ENCODE data around the gene ZNF280A.
A peak's percentile ranks its signal among the peaks of the same experiment; 100 is the strongest.
"Not testable (repeated sequence)": the region's sequence is repeated elsewhere in the genome, so short reads cannot be mapped to it uniquely, and the experiment has no call there.

Gene ZNF280A

DNA sequence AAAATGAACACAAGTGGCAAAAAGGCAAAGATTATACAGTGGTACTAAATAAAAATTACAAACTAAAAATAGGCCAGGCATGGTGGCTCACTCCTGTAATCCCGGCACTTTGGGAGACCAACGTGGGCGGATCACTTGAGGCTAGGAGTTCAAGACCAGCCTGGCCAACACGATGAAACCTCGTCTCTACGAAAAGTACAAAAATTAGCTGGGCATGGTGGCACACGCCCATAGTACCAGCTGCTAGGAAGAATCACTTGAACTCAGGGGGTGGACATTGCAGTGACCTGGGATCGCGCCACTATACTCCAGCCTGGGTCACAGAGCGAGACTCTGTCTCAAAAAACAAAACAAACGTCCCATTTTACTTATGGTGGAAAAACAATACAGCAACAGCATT, 36.0 kb downstream of the ZNF280A start:
- no peaks in the 10 kb centered on the region for H3K9me3 Mint-ChIP-seq
- H3K4me3 Mint-ChIP-seq: no peak overlapping the region
- no peaks in the 10 kb centered on the region for H3K36me3 Mint-ChIP-seq
- CTCF ChIA-PET: no interaction called here
- no peaks in the 10 kb centered on the region for H3K4me1 Mint-ChIP-seq
- H3K27me3 Mint-ChIP-seq: no peaks in the 10 kb centered on the region
- DNase-seq: no peak
- no peak overlapping the region for H3K27ac Mint-ChIP-seq

DNA sequence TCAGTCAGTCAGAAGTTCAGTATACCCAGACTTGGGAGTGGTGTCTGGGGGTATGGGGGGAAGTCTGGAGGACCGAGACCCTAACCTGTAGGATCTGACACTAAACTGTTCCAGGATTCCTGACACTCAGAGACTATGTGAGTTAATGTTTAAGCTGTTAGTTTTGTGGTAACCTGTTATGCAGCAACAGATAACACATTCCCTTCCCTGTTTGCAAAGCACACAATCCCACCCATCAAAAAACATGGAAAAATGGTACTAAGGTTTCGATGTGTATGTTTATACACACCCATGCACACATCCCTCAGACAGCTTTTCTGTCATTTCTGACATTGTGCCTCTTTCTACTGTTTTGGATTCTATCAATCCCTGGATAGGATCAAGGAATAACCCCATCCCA, 39.1 kb downstream of the ZNF280A start:
- no peak for DNase-seq
- Mint-ChIP-seq H3K27ac (no peak overlapping the region), H3K4me3 (no peak overlapping the region), H3K9me3 (no peaks in the 10 kb centered on the region), H3K27me3 (no peaks in the 10 kb centered on the region), H3K4me1 (no peaks in the 10 kb centered on the region), H3K36me3 (no peaks in the 10 kb centered on the region)
- CTCF ChIA-PET: no interaction called here

DNA sequence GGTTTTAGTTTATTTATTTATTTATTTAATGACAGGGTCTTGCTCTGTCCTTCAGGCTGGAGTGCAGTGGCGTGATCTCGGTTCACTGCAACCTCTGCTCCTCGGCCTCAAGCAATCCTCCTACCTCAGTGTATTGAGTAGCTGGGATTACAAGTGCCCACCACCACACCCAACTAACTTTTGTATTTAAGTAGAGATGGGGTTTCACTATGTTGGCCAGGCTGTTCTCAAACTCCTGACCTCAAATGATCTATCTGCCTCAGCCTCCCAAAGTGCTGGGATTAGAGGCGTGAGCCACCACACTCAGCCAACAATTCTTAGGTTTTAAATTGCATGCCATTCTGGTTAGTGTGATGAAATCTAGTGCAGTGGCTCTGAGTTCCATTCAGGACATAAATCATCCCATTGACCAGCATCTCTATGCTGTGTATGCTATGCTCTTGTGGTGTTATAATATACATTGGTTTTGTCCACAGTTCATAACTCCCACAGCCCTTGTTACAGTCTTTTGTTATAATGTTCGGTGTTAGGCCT, 40.0 kb downstream of the ZNF280A start:
- H3K36me3 Mint-ChIP-seq: no peaks in the 10 kb centered on the region
- CTCF ChIA-PET: no interaction called here
- no peak for DNase-seq
- no peaks in the 10 kb centered on the region for H3K9me3 Mint-ChIP-seq
- H3K27me3 Mint-ChIP-seq: no peaks in the 10 kb centered on the region
- no peak overlapping the region for H3K4me3 Mint-ChIP-seq
- no peaks in the 10 kb centered on the region for H3K4me1 Mint-ChIP-seq
- H3K27ac Mint-ChIP-seq: no peak overlapping the region

DNA sequence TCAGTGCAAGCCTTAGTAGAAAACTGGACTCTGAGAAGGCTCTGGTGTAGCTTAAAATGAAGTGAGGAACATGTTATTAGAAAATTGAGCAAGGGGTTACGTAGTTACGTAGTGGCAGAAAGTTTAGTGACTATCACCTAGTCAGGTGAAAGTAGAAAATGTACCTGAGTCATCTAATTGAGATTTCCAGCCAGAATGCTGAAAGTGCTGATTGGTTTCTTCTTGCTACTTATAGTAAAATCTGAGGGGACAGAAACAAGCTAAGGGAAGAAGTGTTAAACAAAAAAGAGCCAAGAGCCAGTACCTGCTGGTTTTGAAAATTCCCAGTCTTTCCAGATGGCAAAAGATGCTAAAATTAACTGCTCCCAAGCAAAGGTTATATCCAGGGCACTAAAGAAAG, 41.0 kb downstream of the ZNF280A start:
- no peaks in the 10 kb centered on the region for H3K27me3 Mint-ChIP-seq
- H3K4me1 Mint-ChIP-seq: no peaks in the 10 kb centered on the region
- H3K27ac Mint-ChIP-seq: no peak overlapping the region
- CTCF ChIA-PET: interaction anchor here (1.2 kb wide), 1 partner anchor 15 kb away, joined by 4 read pairs; no protein-coding TSS in a partner anchor
- no peaks in the 10 kb centered on the region for H3K36me3 Mint-ChIP-seq
- no peak overlapping the region for H3K4me3 Mint-ChIP-seq
- no peaks in the 10 kb centered on the region for H3K9me3 Mint-ChIP-seq
- DNase-seq: no peak

GRCh38 chr22:22478470-22478869, 41.6 kb downstream of the ZNF280A start:
- Mint-ChIP-seq H3K36me3 (no peaks in the 10 kb centered on the region), H3K27ac (no peak overlapping the region), H3K4me1 (no peaks in the 10 kb centered on the region), H3K4me3 (no peak overlapping the region), H3K27me3 (no peaks in the 10 kb centered on the region), H3K9me3 (no peaks in the 10 kb centered on the region)
- CTCF ChIA-PET: interaction anchor here (1.2 kb wide), 1 partner anchor 14 kb away, joined by 4 read pairs; no protein-coding TSS in a partner anchor
- no peak for DNase-seq

DNA sequence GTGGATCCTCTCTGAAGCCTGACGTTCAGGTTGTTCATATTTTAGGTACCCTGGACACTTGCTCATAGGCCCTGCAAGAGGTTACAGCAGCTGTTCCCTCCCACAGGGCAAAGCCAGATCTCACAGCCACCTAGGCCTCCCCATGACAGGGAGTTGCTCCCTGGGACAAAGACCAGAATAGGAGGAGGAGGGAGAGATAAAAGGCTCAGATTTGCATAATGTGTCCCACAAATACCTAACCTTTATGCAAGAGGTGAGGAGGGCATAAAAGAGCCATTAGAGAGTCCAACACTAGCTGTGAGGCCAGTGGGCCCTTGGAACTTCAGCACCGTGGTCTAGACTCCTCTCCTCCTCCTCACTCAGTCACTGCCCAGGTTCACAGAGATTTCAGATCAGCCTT, 45.3 kb downstream of the ZNF280A start:
- Mint-ChIP-seq H3K27me3 (peaks cover 8% of the 10 kb centered on the region), H3K9me3 (peaks cover 2% of the 10 kb centered on the region), H3K27ac (no peak overlapping the region), H3K4me3 (no peak overlapping the region), H3K4me1 (no peaks in the 10 kb centered on the region), H3K36me3 (no peaks in the 10 kb centered on the region)
- no peak for DNase-seq
- CTCF ChIA-PET: interaction anchor here (0.6 kb wide), 1 partner anchor 840 kb away, joined by 3 read pairs; no protein-coding TSS in a partner anchor

DNA sequence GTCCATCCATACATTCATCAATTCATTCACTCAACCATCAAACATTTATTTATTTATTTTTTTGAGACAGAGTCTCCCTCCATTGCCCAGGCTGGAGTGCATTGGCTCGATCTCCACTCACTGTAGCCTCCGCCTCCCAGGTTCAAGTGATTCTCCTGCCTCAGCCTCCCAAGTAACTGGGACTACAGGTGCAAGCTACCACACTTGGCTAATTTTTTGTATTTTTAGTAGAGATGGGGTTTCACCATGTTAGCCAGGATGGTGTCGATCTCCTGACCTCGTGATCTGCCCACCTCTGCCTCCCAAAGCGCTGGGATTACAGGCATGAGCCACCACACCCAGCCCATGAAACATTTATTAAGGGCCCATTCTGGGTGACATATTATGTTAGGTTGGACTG, 49.0 kb downstream of the ZNF280A start:
- H3K4me3 Mint-ChIP-seq, DNase-seq, H3K9me3 Mint-ChIP-seq, H3K27ac Mint-ChIP-seq, H3K4me1 Mint-ChIP-seq, H3K36me3 Mint-ChIP-seq, CTCF ChIA-PET: not testable (repeated sequence)
- peaks cover 15% of the 10 kb centered on the region for H3K27me3 Mint-ChIP-seq

GRCh38 chr22:22469527-22469926, 50.5 kb downstream of the ZNF280A start:
- no peak overlapping the region for H3K27ac Mint-ChIP-seq
- H3K9me3 Mint-ChIP-seq: peaks cover 9% of the 10 kb centered on the region
- DNase-seq: no peak
- CTCF ChIA-PET: interaction anchor here (1.2 kb wide), 1 partner anchor 13 kb away, joined by 3 read pairs; no protein-coding TSS in a partner anchor
- H3K27me3 Mint-ChIP-seq: peaks cover 25% of the 10 kb centered on the region
- H3K4me3 Mint-ChIP-seq: no peak overlapping the region
- no peaks in the 10 kb centered on the region for H3K36me3 Mint-ChIP-seq
- H3K4me1 Mint-ChIP-seq: no peaks in the 10 kb centered on the region

DNA sequence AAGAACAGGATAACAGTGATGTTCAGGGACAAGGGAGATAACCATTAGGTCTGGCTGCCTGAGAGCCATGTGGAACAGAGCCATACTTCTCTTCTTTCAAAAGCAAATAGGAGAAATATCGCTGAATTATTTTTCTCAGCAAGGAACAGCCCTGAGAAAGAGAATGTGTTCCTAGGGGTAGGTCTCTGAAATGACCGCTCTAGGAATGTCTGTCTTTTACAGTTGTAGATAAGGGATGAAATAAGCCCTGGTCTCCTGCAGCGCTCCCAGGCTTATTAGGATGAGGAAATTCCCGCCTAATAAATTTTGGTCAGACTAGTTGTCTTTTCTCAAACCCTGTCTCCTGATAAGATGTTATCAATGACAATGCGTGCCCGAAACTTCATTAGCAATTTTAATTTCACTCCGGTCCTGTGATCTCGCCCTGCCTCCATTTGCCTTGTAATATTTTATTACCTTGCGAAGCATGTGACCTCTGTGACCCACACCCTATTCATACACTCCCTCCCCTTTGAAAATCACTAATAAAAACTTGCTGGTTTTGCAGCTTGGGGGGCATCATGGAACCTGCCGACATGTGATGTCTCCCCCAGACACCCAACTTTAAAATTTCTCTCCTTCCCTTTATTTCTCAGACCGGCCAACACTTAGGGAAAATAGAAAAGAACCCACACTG, 51.1 kb downstream of the ZNF280A start:
- H3K36me3 Mint-ChIP-seq, H3K27ac Mint-ChIP-seq, DNase-seq, H3K9me3 Mint-ChIP-seq, H3K4me1 Mint-ChIP-seq, H3K4me3 Mint-ChIP-seq: not testable (repeated sequence)
- H3K27me3 Mint-ChIP-seq: peaks cover 30% of the 10 kb centered on the region
- CTCF ChIA-PET: interaction anchor here (1.2 kb wide), 1 partner anchor 13 kb away, joined by 3 read pairs; no protein-coding TSS in a partner anchor

DNA sequence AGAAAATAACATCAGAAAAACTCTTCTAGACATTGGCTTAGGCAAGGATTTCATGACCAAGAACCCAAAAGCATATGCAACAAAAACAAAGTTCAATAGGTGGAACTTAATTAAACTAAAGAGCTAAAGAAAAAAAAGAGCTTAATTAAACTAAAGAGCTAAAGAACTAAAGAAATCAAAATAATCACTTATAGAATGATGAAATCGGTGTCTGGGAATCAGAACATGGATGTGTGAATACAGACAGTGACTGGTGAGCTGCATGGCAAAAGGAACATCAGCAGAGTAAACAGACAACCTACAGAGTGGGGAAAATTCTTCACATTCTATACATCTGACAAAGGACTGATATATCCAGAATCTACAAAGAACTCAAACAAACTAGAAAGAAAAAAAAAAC, 53.0 kb downstream of the ZNF280A start:
- CTCF ChIA-PET: no interaction called here
- Mint-ChIP-seq H3K4me3 (no peak overlapping the region), H3K27ac (no peak overlapping the region)

GRCh38 chr22:22465782-22466181, 54.3 kb downstream of the ZNF280A start:
- CTCF ChIA-PET: interaction anchor here (0.8 to 1.4 kb wide), 4 partner anchors 35 to 304 kb away, joined by 3 to 4 read pairs (median 4); no protein-coding TSS in a partner anchor
- Mint-ChIP-seq H3K27me3 (peaks cover 34% of the 10 kb centered on the region), H3K9me3 (peaks cover 9% of the 10 kb centered on the region), H3K27ac (no peak overlapping the region), H3K4me1 (no peaks in the 10 kb centered on the region), H3K36me3 (no peaks in the 10 kb centered on the region), H3K4me3 (no peak overlapping the region)
- DNase-seq: no peak

More for the DNA sequence above, 53.0 kb downstream of the ZNF280A start:
- H3K36me3 Mint-ChIP-seq: no peaks in the 10 kb centered on the region
- H3K9me3 Mint-ChIP-seq: peaks cover 9% of the 10 kb centered on the region
- H3K4me1 Mint-ChIP-seq: no peaks in the 10 kb centered on the region
- no peak for DNase-seq
- peaks cover 32% of the 10 kb centered on the region for H3K27me3 Mint-ChIP-seq

DNA sequence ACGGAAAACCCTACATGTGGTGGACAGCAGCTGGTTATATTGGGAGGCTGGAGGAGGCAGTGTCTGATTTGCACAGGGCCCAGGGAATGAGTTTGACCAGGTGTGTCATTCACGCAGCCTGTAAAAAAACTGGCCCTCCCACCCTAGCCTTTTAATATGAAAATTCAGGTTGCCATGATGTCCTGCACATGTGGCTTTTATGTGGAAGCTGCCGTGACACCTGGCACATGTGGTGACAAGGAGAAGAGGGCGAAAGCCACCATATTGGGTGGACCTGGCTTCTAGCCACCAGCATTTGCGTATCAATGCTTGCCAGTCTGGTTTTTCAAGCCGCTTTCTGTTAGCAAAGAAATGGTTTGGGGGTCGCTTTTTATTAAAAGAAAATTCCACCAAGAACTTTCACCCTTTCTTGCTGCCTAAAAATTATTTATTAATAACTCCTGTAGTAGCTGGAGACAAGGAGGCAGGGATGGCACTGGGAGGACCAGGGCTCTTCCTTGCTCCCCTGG, 54.9 kb downstream of the ZNF280A start:
- H3K36me3 Mint-ChIP-seq: no peaks in the 10 kb centered on the region
- no peak for DNase-seq
- H3K27me3 Mint-ChIP-seq: peaks cover 30% of the 10 kb centered on the region
- H3K9me3 Mint-ChIP-seq: peaks cover 9% of the 10 kb centered on the region
- H3K27ac Mint-ChIP-seq: no peak overlapping the region
- CTCF ChIA-PET: interaction anchor here (1.2 to 2.4 kb wide), 3 partner anchors 35 to 304 kb away, joined by 3 to 8 read pairs (median 4); no protein-coding TSS in a partner anchor
- no peaks in the 10 kb centered on the region for H3K4me1 Mint-ChIP-seq
- no peak overlapping the region for H3K4me3 Mint-ChIP-seq

DNA sequence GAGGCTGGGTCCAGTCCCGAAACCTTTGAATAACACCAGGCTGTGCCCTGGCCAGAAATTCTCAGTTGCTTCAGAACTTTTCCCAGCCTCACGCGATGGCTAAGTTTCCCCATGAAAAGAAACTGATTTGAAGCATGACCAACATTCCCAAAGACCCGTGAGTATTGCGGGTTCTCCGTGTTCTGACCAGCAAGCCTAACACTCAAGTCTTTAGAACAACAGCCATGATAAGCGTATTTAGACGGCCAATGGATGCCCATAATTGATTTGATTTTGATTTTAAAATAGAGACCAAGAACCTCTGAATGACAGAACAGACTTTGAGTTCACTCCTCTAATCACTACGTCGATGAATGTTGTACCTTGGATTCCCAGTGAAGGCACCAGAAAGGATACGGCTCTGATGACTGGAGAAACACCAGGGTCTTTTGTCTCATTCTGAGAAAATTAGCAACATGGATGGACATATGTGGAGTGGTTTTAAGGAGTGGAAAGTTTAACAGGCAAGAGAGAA, 55.5 kb downstream of the ZNF280A start:
- Mint-ChIP-seq H3K36me3 (no peaks in the 10 kb centered on the region), H3K4me1 (no peaks in the 10 kb centered on the region), H3K27ac (no peak overlapping the region), H3K4me3 (no peak overlapping the region), H3K9me3 (peaks cover 9% of the 10 kb centered on the region), H3K27me3 (peaks cover 30% of the 10 kb centered on the region)
- no peak for DNase-seq
- CTCF ChIA-PET: interaction anchor here (0.6 to 2.7 kb wide), 11 partner anchors 8 to 245 kb away, joined by 3 to 15 read pairs (median 4); no protein-coding TSS in a partner anchor

GRCh38 chr22:22463855-22464540, 56.1 kb downstream of the ZNF280A start:
- Mint-ChIP-seq H3K4me3 (no peak overlapping the region), H3K4me1 (no peaks in the 10 kb centered on the region), H3K27ac (no peak overlapping the region), H3K36me3 (no peaks in the 10 kb centered on the region), H3K27me3 (peaks cover 30% of the 10 kb centered on the region), H3K9me3 (peaks cover 11% of the 10 kb centered on the region)
- CTCF ChIA-PET: interaction anchor here (0.6 to 2.7 kb wide), 12 partner anchors 9 to 245 kb away, joined by 3 to 15 read pairs (median 4); no protein-coding TSS in a partner anchor
- peak; percentile 71 for DNase-seq
